Fibroblast of lung (primary cell): ENCODE data around the gene COL5A2.

Experiments
- EZH2 ChIP-seq: IDR thresholded peaks from 2 replicates; pipeline ENCODE4 v1.5.1; 2012; ENCODE audit warnings: low read length, control low read depth, mild to moderate bottlenecking; ENCODE audit errors: missing control alignments
- TF ChIP-seq, protein P1 (sequence below), 2 donors: IDR thresholded peaks in 1 of 2; conservative IDR thresholded peaks in 1 of 2; 1 replicate in 1 of 2; 2 replicates in 1 of 2; pipeline ENCODE4 v1.5.1; 2011 to 2012; ENCODE audit warnings: low read length in 2 of 2, control low read depth in 1 of 2, inconsistent platforms in 1 of 2, low read depth in 1 of 2, mild to moderate bottlenecking in 1 of 2

DNA sequence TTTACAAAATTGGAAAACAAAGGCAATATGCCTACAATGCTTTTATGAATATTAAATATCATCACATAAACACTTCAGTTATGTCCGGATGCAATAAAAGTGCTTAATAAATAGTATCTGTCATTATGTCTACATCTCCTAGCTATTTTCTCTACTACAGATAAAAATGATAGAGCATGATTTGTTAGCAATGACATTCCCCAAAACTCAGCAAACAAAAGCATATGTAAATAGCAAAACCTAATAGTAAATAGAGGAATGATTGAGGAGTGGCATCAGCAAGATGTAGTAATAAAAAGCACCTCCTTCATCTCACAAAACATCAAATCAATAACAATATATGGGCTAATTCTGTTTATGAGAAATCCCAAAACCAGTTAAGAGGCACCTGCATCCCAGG lies 46.5 kb upstream of the COL5A2 start:
- no peak for TF ChIP-seq EZH2
- TF ChIP-seq, protein P1, sequence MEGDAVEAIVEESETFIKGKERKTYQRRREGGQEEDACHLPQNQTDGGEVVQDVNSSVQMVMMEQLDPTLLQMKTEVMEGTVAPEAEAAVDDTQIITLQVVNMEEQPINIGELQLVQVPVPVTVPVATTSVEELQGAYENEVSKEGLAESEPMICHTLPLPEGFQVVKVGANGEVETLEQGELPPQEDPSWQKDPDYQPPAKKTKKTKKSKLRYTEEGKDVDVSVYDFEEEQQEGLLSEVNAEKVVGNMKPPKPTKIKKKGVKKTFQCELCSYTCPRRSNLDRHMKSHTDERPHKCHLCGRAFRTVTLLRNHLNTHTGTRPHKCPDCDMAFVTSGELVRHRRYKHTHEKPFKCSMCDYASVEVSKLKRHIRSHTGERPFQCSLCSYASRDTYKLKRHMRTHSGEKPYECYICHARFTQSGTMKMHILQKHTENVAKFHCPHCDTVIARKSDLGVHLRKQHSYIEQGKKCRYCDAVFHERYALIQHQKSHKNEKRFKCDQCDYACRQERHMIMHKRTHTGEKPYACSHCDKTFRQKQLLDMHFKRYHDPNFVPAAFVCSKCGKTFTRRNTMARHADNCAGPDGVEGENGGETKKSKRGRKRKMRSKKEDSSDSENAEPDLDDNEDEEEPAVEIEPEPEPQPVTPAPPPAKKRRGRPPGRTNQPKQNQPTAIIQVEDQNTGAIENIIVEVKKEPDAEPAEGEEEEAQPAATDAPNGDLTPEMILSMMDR (conservative IDR thresholded peaks at IDR 0.05 in 1 of 2, IDR thresholded peaks at IDR 0.05 in 1 of 2; ENCODE audit: low read depth in 1 of 2, low read length in 2 of 2), result no peak
